ENCODE results near the gene SMPDL3A.

SMPDL3A gene

DNA sequence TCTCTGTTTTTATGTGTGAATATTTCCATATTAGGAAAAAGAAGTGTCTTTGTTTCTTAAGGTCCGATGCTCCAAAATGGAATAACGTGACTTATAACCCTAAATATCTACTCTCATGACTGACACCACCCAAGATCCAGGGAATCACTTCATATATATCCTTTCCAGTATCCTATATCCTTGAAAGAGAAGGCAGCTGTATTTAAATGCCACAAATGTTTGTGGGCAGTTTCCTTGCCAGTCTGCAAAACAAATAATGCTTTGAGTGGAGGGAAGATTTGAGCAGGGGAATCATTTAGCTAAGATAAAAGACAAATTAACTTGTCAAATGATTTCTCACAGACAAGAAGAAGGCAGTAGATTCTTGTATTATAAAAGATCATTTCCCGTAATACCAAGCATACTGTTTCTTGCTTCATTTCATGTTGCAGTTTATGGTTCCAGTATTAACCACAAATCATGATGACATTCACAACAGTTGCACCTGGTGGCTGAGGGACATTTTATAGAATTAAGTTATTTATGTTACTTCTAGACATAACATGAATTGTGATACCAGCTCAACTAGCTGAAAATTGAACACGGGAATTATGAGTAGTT lies 39.5 kb upstream of the SMPDL3A start:
- H3K4me3 ChIP-seq (ENCODE audit: low read depth, low read length), result no peak overlapping the region
- DNase-seq (ENCODE audit: low read depth), result no peak
- TF ChIP-seq, protein P1, sequence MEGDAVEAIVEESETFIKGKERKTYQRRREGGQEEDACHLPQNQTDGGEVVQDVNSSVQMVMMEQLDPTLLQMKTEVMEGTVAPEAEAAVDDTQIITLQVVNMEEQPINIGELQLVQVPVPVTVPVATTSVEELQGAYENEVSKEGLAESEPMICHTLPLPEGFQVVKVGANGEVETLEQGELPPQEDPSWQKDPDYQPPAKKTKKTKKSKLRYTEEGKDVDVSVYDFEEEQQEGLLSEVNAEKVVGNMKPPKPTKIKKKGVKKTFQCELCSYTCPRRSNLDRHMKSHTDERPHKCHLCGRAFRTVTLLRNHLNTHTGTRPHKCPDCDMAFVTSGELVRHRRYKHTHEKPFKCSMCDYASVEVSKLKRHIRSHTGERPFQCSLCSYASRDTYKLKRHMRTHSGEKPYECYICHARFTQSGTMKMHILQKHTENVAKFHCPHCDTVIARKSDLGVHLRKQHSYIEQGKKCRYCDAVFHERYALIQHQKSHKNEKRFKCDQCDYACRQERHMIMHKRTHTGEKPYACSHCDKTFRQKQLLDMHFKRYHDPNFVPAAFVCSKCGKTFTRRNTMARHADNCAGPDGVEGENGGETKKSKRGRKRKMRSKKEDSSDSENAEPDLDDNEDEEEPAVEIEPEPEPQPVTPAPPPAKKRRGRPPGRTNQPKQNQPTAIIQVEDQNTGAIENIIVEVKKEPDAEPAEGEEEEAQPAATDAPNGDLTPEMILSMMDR (IDR thresholded peaks at IDR 0.05; ENCODE audit: insufficient read depth, low read depth, low read length, missing control alignments), result no peak

DNA sequence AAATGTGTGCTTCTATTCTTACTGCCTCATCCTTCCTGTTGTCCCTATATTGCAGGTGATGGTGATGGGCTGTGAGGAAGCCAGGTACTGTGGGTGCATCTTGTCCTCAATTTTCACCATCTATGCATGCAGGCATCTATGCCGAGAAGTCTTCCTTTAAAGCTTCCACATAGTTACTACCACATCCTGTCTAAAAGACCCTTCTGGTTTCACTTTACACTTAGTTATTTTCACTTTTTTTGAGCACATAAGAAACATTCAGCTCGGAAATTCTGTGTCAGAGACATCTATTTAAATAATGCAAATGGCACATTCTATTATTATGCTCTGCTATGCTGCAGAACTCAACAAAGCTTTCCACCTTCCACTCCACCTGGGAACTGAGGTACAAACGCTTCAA lies 37.7 kb upstream of the SMPDL3A start:
- no peak overlapping the region for H3K4me3 ChIP-seq (ENCODE audit: low read depth, low read length)
- no peak for DNase-seq (ENCODE audit: low read depth)
- TF ChIP-seq, protein P1 (IDR thresholded peaks at IDR 0.05; ENCODE audit: insufficient read depth, low read depth, low read length, missing control alignments), result no peak

DNA sequence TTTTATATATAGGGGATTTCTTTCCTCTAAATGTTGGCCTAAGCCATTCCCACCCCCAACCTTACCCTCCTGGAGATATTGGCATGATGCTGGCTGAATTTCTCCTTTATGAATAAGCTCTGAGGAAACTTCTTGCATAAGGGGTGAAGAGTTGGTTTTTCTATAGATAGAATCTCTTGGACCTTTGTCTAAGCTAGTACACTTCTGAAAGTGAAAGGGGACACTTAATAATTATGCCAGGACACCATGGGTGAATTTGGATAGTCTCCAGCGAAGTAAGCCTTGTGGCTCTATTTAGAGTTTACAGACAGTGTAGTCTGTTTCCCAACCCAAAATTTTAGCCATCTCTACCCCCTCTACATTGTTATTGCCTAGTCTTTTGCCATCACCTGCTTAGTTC lies 36.6 kb upstream of the SMPDL3A start:
- DNase-seq (ENCODE audit: low read depth), result no peak
- no peak overlapping the region for H3K4me3 ChIP-seq (ENCODE audit: low read depth, low read length)
- TF ChIP-seq, protein P1 (IDR thresholded peaks at IDR 0.05; ENCODE audit: insufficient read depth, low read depth, low read length, missing control alignments), result no peak

DNA sequence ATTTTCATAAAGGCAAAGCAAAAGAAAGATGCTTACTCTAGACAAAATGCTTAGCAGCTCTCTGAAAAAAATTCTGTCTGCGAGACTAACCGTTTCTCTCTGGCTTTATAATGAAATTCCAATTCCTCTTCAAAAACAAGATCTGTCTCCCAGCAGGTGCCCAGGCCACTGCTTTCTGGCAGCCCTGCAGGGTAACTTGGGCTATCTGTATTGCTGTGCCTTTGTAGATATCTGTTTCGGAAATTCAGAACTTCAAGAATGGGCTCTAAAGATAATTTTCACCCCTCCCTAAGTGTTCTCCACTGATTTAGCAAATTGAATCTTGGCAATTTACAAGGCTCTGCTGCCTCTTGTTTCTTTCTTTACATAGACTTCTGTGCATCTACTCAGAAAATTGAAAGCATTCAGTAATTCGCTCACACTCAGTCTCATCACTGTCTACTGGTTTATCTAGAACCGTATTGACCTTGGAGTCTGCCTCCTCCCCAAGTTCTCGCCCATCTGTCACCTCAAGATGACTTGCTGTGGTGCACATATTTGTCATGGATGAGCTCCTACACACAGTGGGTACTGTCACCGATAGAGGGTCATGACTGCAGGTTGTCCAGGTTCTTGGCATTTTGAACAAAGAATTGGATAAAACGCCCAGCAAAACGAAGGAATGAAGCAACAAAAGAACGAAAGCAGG lies 35.9 kb upstream of the SMPDL3A start:
- no peak overlapping the region for H3K4me3 ChIP-seq (ENCODE audit: low read depth, low read length)
- TF ChIP-seq, protein P1 (IDR thresholded peaks at IDR 0.05; ENCODE audit: insufficient read depth, low read depth, low read length, missing control alignments), result no peak
- no peak for DNase-seq (ENCODE audit: low read depth)

DNA sequence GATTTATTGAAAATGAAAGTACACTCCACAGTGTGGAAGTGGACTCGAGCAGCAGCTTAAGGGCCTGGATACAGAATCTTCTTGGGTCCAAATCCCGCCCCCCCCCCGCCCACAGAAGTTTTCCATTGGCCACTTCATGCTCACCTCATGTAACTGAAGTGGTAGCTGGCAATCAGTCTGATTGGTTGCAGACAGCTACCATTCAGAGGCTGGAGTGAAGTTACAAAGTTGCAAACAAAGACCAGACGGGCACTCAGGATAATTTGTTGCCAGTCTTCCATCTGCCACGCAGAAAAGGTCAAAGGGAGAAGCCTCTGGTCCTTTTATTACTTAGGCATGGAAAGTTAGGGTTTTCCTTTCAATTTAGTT lies 35.4 kb upstream of the SMPDL3A start:
- H3K4me3 ChIP-seq (ENCODE audit: low read depth, low read length), result no peak overlapping the region
- TF ChIP-seq, protein P1 (IDR thresholded peaks at IDR 0.05; ENCODE audit: insufficient read depth, low read depth, low read length, missing control alignments), result no peak
- no peak for DNase-seq (ENCODE audit: low read depth)

DNA sequence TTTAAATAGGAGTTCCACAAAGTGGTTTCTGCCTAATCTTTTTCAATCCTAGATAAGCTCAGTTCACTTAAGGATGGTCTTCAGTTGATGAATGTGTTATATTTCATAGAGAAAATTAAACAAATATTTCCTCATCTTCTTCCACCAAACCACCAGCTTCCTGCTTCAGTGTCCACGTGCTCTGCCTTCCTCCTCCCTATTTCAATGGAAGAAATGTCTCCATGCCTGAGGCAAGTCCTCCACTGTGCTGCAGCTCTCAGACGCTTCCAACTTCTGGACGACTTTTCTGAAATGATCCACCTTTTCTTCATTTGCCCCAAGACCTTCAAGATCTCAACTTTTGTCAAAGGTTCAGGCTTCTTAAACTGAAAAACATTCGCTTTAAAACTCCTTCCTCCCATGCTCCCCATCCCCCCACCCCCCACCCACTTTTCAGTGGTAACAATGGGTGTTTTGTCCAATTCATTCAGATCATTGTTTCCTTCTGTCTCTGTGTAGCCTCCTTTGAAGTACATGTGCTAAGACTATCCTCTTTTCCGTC lies 34.8 kb upstream of the SMPDL3A start:
- H3K4me3 ChIP-seq (ENCODE audit: low read depth, low read length), result no peak overlapping the region
- TF ChIP-seq, protein P1 (IDR thresholded peaks at IDR 0.05; ENCODE audit: insufficient read depth, low read depth, low read length, missing control alignments), result no peak
- DNase-seq (ENCODE audit: low read depth), result no peak
